ENCODE data around the gene ATP2B2.

DNA sequence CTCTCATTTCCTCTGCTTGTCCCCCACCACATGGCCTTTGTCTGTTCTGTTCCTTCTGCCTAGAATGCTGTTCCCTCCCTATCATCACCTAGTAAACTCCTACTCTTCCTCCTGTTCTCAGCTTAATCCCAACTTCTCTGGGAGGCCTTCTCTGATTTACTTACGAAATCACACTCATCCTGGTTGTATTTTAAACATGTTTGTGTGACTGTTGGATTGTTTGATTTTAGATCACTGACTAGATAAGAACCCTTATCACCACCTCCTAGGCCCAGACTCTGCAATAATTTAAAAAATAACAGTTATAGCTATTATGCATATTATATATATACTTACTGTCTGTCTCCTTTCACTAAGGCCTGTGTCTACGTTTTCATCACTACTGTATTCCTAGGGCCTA is 26.1 kb downstream of the ATP2B2 start:
- TF ChIP-seq SUZ12 (IDR thresholded peaks at IDR 0.05; ENCODE audit: unreplicated experiment) = no peak
- TF ChIP-seq EZH2 (IDR thresholded peaks at IDR 0.05; ENCODE audit: borderline replicate concordance, control insufficient read depth, low read depth, low read length) = no peak
- TF ChIP-seq, protein P1, sequence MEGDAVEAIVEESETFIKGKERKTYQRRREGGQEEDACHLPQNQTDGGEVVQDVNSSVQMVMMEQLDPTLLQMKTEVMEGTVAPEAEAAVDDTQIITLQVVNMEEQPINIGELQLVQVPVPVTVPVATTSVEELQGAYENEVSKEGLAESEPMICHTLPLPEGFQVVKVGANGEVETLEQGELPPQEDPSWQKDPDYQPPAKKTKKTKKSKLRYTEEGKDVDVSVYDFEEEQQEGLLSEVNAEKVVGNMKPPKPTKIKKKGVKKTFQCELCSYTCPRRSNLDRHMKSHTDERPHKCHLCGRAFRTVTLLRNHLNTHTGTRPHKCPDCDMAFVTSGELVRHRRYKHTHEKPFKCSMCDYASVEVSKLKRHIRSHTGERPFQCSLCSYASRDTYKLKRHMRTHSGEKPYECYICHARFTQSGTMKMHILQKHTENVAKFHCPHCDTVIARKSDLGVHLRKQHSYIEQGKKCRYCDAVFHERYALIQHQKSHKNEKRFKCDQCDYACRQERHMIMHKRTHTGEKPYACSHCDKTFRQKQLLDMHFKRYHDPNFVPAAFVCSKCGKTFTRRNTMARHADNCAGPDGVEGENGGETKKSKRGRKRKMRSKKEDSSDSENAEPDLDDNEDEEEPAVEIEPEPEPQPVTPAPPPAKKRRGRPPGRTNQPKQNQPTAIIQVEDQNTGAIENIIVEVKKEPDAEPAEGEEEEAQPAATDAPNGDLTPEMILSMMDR (IDR thresholded peaks at IDR 0.05 in 2 of 3, conservative IDR thresholded peaks at IDR 0.05 in 1 of 3; ENCODE audit: control insufficient read depth in 2 of 3, extremely low read depth in 1 of 3, insufficient read depth in 1 of 3, low read depth in 3 of 3, low read length in 3 of 3) = no peak
